ENCODE measurements around the gene TXNRD1.

DNA sequence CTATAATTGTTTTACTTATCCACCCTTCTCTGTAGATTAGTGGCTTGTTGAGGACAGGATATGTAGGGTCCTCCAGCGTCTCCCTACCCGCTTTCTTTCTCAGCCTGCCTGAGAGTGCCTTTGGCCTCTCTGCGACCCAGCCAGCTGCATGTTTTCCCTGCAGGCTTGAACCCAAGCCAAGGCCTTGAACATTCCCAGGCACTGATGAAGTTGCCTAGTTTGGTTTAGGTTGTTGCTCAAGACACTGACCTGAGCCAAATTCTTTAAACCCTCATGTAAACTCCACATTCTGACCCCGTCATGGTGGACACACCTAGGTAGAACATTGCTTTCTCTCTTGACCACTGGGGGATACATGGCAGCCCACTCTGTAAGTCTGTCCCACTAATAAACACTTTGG, 33.4 kb upstream of the TXNRD1 start:
- no peak for TF ChIP-seq POLR2A (IDR thresholded peaks at IDR 0.05; ENCODE audit: low read length)
- TF ChIP-seq GATA1 (IDR thresholded peaks at IDR 0.05; ENCODE audit: low read depth, low read length), result no peak

Measured in erythroblast (primary cell).